GM12878 (cell line): ENCODE data around the gene DIDO1. TPM values are rescaled to one million over a fixed set of nuclear protein-coding genes. Genes with fewer than 3 reads are reported as not detected.

ENCODE experiments used
- ATAC-seq: fragments of 200-7000 bp; cut with Tn5 transposase; 3 replicates; pipeline ENCODE4 v1.9.1; 2020; ENCODE audit warnings: mild to moderate bottlenecking, moderate library complexity
- BruUV-seq: library from RNA; stranded (reverse); fragments of 400-500 nt; replicated peaks from 2 replicates; lab custom pipeline; 2021; lab: Mats Ljungman, UMichigan
- CTCF ChIA-PET: fragments of 300-600 bp; sonication (Branson Sonifier 250); formaldehyde crosslinking; extraction: SDS; loops from one replicate; lab custom pipeline; 2021; ENCODE audit warnings: inconsistent platforms; lab: Yijun Ruan, JAX
- POLR2A ChIA-PET: fragments of 350-600 bp; formaldehyde crosslinking; extraction: SDS; loops from one replicate; lab custom pipeline; 2021; ENCODE audit warnings: inconsistent platforms; lab: Charles Lee
- RAD21 ChIA-PET: fragments of 300-600 bp; sonication (Branson Sonifier 250); formaldehyde crosslinking; loops from one replicate; lab custom pipeline; 2023; ENCODE audit warnings: antibody characterized with exemption; ENCODE audit not compliant: unreplicated experiment; lab: Charles Lee
- SMC1A ChIA-PET: fragments of 300-600 bp; sonication (Branson Sonifier 250); formaldehyde crosslinking; loops from one replicate; lab custom pipeline; 2023; ENCODE audit not compliant: unreplicated experiment, uncharacterized antibody; lab: Charles Lee
- DNase-seq: peaks from one replicate; pipeline ENCODE4 v3.0.0-alpha.2; 2011; ENCODE audit warnings: low read depth, low spot score
- FAIRE-seq: peaks from 3 replicates; lab custom pipeline; 2011; peaks lifted over from hg19 to GRCh38; lab: Jason Lieb, UNC
- H2AFZ ChIP-seq: 2 replicates; pipeline ENCODE4 v1.6.0; 2011; ENCODE audit warnings: low read depth, low read length, control low read depth; ENCODE audit not compliant: control insufficient read depth
- H3K27ac ChIP-seq: 2 replicates; pipeline ENCODE4 v1.5.1; 2011; ENCODE audit warnings: control low read depth; ENCODE audit not compliant: control insufficient read depth, insufficient read depth
- H3K27me3 ChIP-seq, 2 experiments: replicated peaks in 1 of 2; 2 replicates each; pipeline versions ENCODE4 v1.6.0 to v1.6.1; 2011; ENCODE audit warnings: low read length in 1 of 2; ENCODE audit not compliant: control insufficient read depth in 2 of 2, insufficient read depth in 2 of 2
- H3K36me3 ChIP-seq, 2 experiments: 2 replicates each; pipeline ENCODE4 v1.5.1; 2011; ENCODE audit warnings: low read length in 1 of 2; ENCODE audit not compliant: control insufficient read depth in 2 of 2, insufficient read depth in 2 of 2
- H3K4me1 ChIP-seq: 2 replicates; pipeline ENCODE4 v1.6.1; 2011; ENCODE audit warnings: mild to moderate bottlenecking, low read length, moderate library complexity, mixed read lengths; ENCODE audit not compliant: control insufficient read depth, insufficient read depth
- H3K4me2 ChIP-seq: 2 replicates; pipeline ENCODE4 v1.6.0; 2011; ENCODE audit warnings: control low read depth; ENCODE audit not compliant: control insufficient read depth, insufficient read depth
- H3K4me3 ChIP-seq: fragments of 200-600 bp; sonication (generic); 2 replicates; pipeline ENCODE4 v1.5.1; 2016
- H3K79me2 ChIP-seq: 2 replicates; pipeline ENCODE4 v1.6.0; 2011; ENCODE audit warnings: low read length; ENCODE audit not compliant: control insufficient read depth, insufficient read depth
- H3K9ac ChIP-seq: 2 replicates; pipeline ENCODE4 v1.8.0; 2011; ENCODE audit warnings: low read length, control low read depth, mixed read lengths; ENCODE audit not compliant: control insufficient read depth, insufficient read depth
- H3K9me3 ChIP-seq: replicated peaks from 3 replicates; pipeline ENCODE4 v1.5.1; 2011; ENCODE audit warnings: mild to moderate bottlenecking, low read length; ENCODE audit not compliant: control insufficient read depth, insufficient read depth
- H4K20me1 ChIP-seq: 2 replicates; pipeline ENCODE4 v1.6.0; 2011; ENCODE audit not compliant: control insufficient read depth, insufficient read depth
- ATF7 ChIP-seq: fragments of 450-650 bp; IDR thresholded peaks from 2 replicates; pipeline ENCODE4 v1.6.1; 2016; ENCODE audit warnings: low read depth, mild to moderate bottlenecking
- BCL11A ChIP-seq: IDR thresholded peaks from 2 replicates; pipeline ENCODE4 v1.6.1; 2011; ENCODE audit warnings: low read depth, low read length
- CHD1 ChIP-seq: IDR thresholded peaks from 2 replicates; pipeline ENCODE4 v1.6.1; 2012; ENCODE audit warnings: low read depth, low read length, improper control_type of control experiment
- CREB1 ChIP-seq: IDR thresholded peaks from 2 replicates; pipeline ENCODE4 v1.6.1; 2012; ENCODE audit warnings: low read depth, mild to moderate bottlenecking, inconsistent platforms
- E2F4 ChIP-seq: IDR thresholded peaks from 2 replicates; pipeline ENCODE4 v1.6.1; 2012; ENCODE audit warnings: low read depth, low read length, improper control_type of control experiment
- HDAC6 ChIP-seq: fragments of 200-600 bp; sonication (generic); IDR thresholded peaks from one replicate; pipeline ENCODE4 v1.8.0; 2017; ENCODE audit warnings: antibody characterized with exemption; ENCODE audit not compliant: unreplicated experiment
- JUNB ChIP-seq: IDR thresholded peaks from 2 replicates; pipeline ENCODE4 v1.6.1; 2016; ENCODE audit warnings: antibody characterized with exemption, mild to moderate bottlenecking
- MEF2A ChIP-seq: IDR thresholded peaks from 2 replicates; pipeline ENCODE4 v1.6.1; 2011; ENCODE audit warnings: low read depth, mild to moderate bottlenecking, low read length, moderate library complexity; ENCODE audit not compliant: insufficient read depth
- PAX8 ChIP-seq: fragments of 450-650 bp; IDR thresholded peaks from 2 replicates; pipeline ENCODE4 v1.6.1; 2017; ENCODE audit warnings: mild to moderate bottlenecking, moderate library complexity
- PRDM15 ChIP-seq: fragments of 450-650 bp; formaldehyde crosslinking; IDR thresholded peaks from 2 replicates; pipeline ENCODE4 v1.4.0; 2020; ENCODE audit warnings: mild to moderate bottlenecking, moderate library complexity
- RAD51 ChIP-seq: fragments of 450-650 bp; IDR thresholded peaks from 2 replicates; pipeline ENCODE4 v1.6.1; 2016; ENCODE audit warnings: moderate library complexity, mild to moderate bottlenecking, inconsistent platforms
- SP1 ChIP-seq: IDR thresholded peaks from one replicate; pipeline ENCODE4 v1.6.1; 2011; ENCODE audit warnings: low read depth, low read length
- TCF3 ChIP-seq: IDR thresholded peaks from 2 replicates; pipeline ENCODE4 v1.6.1; 2012; ENCODE audit warnings: low read depth, mild to moderate bottlenecking, low read length, borderline replicate concordance; ENCODE audit not compliant: insufficient read depth
- ZBED1 ChIP-seq: IDR thresholded peaks from 2 replicates; pipeline ENCODE4 v1.6.1; 2016; ENCODE audit warnings: borderline replicate concordance
- ZZZ3 ChIP-seq: IDR thresholded peaks from 2 replicates; pipeline ENCODE4 v1.6.1; 2011; ENCODE audit warnings: low read depth; ENCODE audit not compliant: control insufficient read depth, insufficient read length
- WGBS: methylation state at CpG from one replicate; pipeline ENCODE4 v1.1.6; 2016; ENCODE audit warnings: low lambda C conversion rate; ENCODE audit not compliant: insufficient replicate concordance, insufficient coverage; ENCODE audit errors: missing lambda C conversion rate; 5-methylcytosine and 5-hydroxymethylcytosine counted together
- in situ Hi-C: fragments of 300-500 bp; cut with MboI; formaldehyde crosslinking; loops from 9 replicates; pipeline ENCODE4 v1.14.3; 2018; ENCODE audit warnings: mixed read lengths
- intact Hi-C: fragments of 100-400 bp; cut with micrococcal nuclease; formaldehyde crosslinking; loops from one replicate; pipeline ENCODE4 v1.14.2; 2022; ENCODE audit not compliant: unreplicated experiment
- polyA plus RNA-seq, 11 experiments: library from polyadenylated mRNA; depleted of rRNA in 4 of 11; unstranded in 6 of 11; stranded (reverse) in 5 of 11; fragments of >200 nt; fragmentation: Nextera tagmentation in 4 of 11; fragmentation: Illumina TruSeq in 1 of 11; extraction: Ambion mirVana in 4 of 11; extraction: Trizol in 1 of 11; gene quantifications; 1 replicate in 1 of 11; 2 replicates in 10 of 11; pipeline versions ENCODE4 v1.2.1 to v1.2.3, GENCODE V29; 2011 to 2016; ENCODE audit warnings: inconsistent platforms in 2 of 11, missing spikeins in 2 of 11, low read depth in 1 of 11
- total RNA-seq, 4 experiments: library from RNA; depleted of rRNA in 3 of 4; stranded (reverse); fragments of >200 nt in 3 of 4; fragmentation: Illumina TruSeq in 1 of 4; extraction: Trizol in 1 of 4; gene quantifications; 2 replicates each; pipeline versions ENCODE4 v1.2.1 to v1.2.3, GENCODE V29; 2013 to 2021

The DIDO1 gene
- total and polyA plus RNA-seq, 10 of the 15 experiments (the other 5 are each of a cell fraction or from before 2014, with no cell fraction given): 5.5 to 56.4 (median 38.4) TPM

- TF ChIP-seq PRDM15 (CRISPR knock-in tag): no peak
- TF ChIP-seq RAD51: no peak
- TF ChIP-seq BCL11A: no peak
- TF ChIP-seq HDAC6: no peak
- no peak for TF ChIP-seq TCF3
- no peak for TF ChIP-seq PAX8
Observed at GRCh38 chr20:62950741-62951140, 24.4 kb upstream of the DIDO1 start (continued).

GRCh38 chr20:62949962-62950361 lies 23.7 kb upstream of the DIDO1 start:
- in situ Hi-C loops: no loop called here
- ATAC-seq: no peak
- FAIRE-seq: no peak
- Histone ChIP-seq H4K20me1 (no peaks in the 10 kb centered on the region), H3K27me3 (no peaks in the 10 kb centered on the region), H3K4me3 (no peak overlapping the region), H3K9ac (no peak overlapping the region), H3K27ac (no peak overlapping the region), H3K4me2 (no peak overlapping the region), H3K4me1 (peaks cover 12% of the 10 kb centered on the region), H3K9me3 (peaks cover 3% of the 10 kb centered on the region; the same call in 2 of the 3 replicates), H3K36me3 (peaks cover 18 to 25% of the 10 kb centered on the region in 2 experiments), H3K79me2 (peaks cover 27% of the 10 kb centered on the region), H2AFZ (no peak overlapping the region)
- no TSS peak for BruUV-seq
- SMC1A ChIA-PET: interaction anchor here (1.0 kb wide), 1 partner anchor 36 kb away, joined by 3 read pairs; no protein-coding TSS in a partner anchor
- no peak for DNase-seq
- intact Hi-C loops: loop anchor here (5.0 kb wide), 1 partner anchor 48 kb away; no protein-coding TSS in a partner anchor
- RAD21 ChIA-PET: no interaction called here
- CTCF ChIA-PET: interaction anchor here (1.1 to 1.9 kb wide), 4 partner anchors 31 to 273 kb away, joined by 3 to 6 read pairs (median 4); no protein-coding TSS in a partner anchor
- 96% methylated on average over 12 of the region's 12 CpGs for WGBS
- TF ChIP-seq ZZZ3 (no peak), CHD1 (no peak), SP1 (no peak), JUNB (no peak), MEF2A (no peak), ZBED1 (no peak), CREB1 (no peak), HDAC6 (no peak), ATF7 (no peak), E2F4 (no peak), TCF3 (no peak)
- POLR2A ChIA-PET: interaction anchor here (1.0 kb wide), 1 partner anchor 49 kb away, joined by 3 read pairs; no protein-coding TSS in a partner anchor
